HL-60 (cell line): ENCODE results near the gene RTL10.

ENCODE experiments used
- DNase-seq, 2 experiments: peaks; one replicate each; pipeline ENCODE4 v3.0.0-alpha.2; 2010 to 2020; ENCODE audit warnings: low read depth in 1 of 2, low spot score in 1 of 2
- H3K27ac ChIP-seq: fragments of 250-450 bp; sonication (Bioruptor Pico); replicated peaks from 2 replicates; pipeline ENCODE4 v1.5.1; 2020; ENCODE audit warnings: mild to moderate bottlenecking, moderate library complexity
- H3K27me3 ChIP-seq: fragments of 250-450 bp; sonication (Bioruptor Pico); 2 replicates; pipeline ENCODE4 v1.5.1; 2021; ENCODE audit warnings: mild to moderate bottlenecking, moderate library complexity; ENCODE audit not compliant: insufficient read depth, poor library complexity, severe bottlenecking
- H3K4me3 ChIP-seq: replicated peaks from 2 replicates; pipeline ENCODE4 v1.5.1; 2011; ENCODE audit warnings: mild to moderate bottlenecking, control low read depth, low read length; ENCODE audit not compliant: insufficient read depth
- CTCF ChIP-seq: IDR thresholded peaks from one replicate; pipeline ENCODE4 v1.5.1; 2011; ENCODE audit warnings: low read length, control low read depth, inconsistent platforms; ENCODE audit not compliant: insufficient read depth
- GABPA ChIP-seq: IDR thresholded peaks from 2 replicates; pipeline ENCODE4 v1.6.1; 2012; ENCODE audit warnings: low read depth
- POLR2AphosphoS5 ChIP-seq: IDR thresholded peaks from 2 replicates; pipeline ENCODE4 v1.6.1; 2012; ENCODE audit warnings: low read depth
- REST ChIP-seq: IDR thresholded peaks from 2 replicates; pipeline ENCODE4 v1.6.1; 2012; ENCODE audit warnings: low read depth; ENCODE audit not compliant: insufficient replicate concordance
- SPI1 ChIP-seq: IDR thresholded peaks from 2 replicates; pipeline ENCODE4 v1.6.1; 2012; ENCODE audit warnings: low read depth, mild to moderate bottlenecking, borderline replicate concordance

The RTL10 gene

GRCh38 chr22:19811811-19812771 lies 42.6 kb downstream of the RTL10 start:
- Histone ChIP-seq H3K4me3 (no peak overlapping the region), H3K27ac (no peak overlapping the region), H3K27me3 (no peaks in the 10 kb centered on the region)
- TF ChIP-seq REST = no peak
- no peak for TF ChIP-seq POLR2AphosphoS5
- TF ChIP-seq CTCF = no peak
- no peak for TF ChIP-seq GABPA
- TF ChIP-seq SPI1 = no peak
- no peak for DNase-seq

- TF ChIP-seq POLR2AphosphoS5 (no peak), REST (no peak), SPI1 (no peak), CTCF (no peak), GABPA (no peak)
- no peak for DNase-seq
- no peaks in the 10 kb centered on the region for H3K27me3 ChIP-seq
- no peak overlapping the region for H3K4me3 ChIP-seq
- no peak overlapping the region for H3K27ac ChIP-seq
Observed at GRCh38 chr22:19811211-19811621, 43.5 kb downstream of the RTL10 start.

GRCh38 chr22:19810381-19811201 lies 44.1 kb downstream of the RTL10 start:
- TF ChIP-seq POLR2AphosphoS5 (no peak), GABPA (no peak), SPI1 (no peak), REST (no peak), CTCF (no peak)
- no peak overlapping the region for H3K4me3 ChIP-seq
- DNase-seq = no peak
- no peak overlapping the region for H3K27ac ChIP-seq
- H3K27me3 ChIP-seq = no peaks in the 10 kb centered on the region
